ENCODE measurements around the gene CIT. TPM values are rescaled to one million over a fixed set of nuclear protein-coding genes. Genes with fewer than 3 reads are reported as not detected.
A peak's percentile ranks its signal among the peaks of the same experiment; 100 is the strongest.

The CIT gene
- total and polyA plus RNA-seq, 9 of the 15 experiments (the other 6 are each of a cell fraction or from before 2014, with no cell fraction given): 1.1 to 46.7 (median 21.3) TPM

DNA sequence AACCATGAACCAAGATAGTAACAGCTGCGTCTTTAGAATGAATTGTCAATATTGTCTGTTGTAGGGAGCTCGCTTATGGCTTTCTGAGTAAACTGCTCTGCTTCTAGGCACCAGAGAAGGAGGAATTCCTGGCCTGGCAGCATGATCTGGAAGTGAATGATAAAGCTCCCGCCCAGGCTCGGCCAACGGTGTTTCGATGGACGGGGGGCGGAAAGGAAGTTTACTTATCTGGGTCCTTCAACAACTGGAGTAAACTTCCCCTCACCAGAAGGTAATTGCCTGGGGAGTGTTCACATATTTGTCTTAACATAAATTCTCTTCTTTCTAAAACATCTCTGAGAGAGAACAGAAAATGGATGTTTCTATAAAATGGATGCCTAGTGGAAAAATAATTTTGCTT is 204.9 kb downstream of the CIT start (continued):
- TF ChIP-seq TEAD2 (tag; IDR thresholded peaks at IDR 0.05) (no peak), ESRRA (IDR thresholded peaks at IDR 0.05; ENCODE audit: borderline replicate concordance, low read depth) (no peak), ZNF589 (CRISPR knock-in tag; IDR thresholded peaks at IDR 0.05; ENCODE audit: low read depth) (no peak), NR2C1 (IDR thresholded peaks at IDR 0.05) (peak; percentile 40), NR2C1 (tag; IDR thresholded peaks at IDR 0.05) (peak; percentile 63; the same call in 1 of the 2 replicates), XRCC4 (IDR thresholded peaks at IDR 0.05; ENCODE audit: extremely low read depth, insufficient read depth, insufficient read length) (no peak), CREB5 (CRISPR knock-in tag; IDR thresholded peaks at IDR 0.05) (no peak), UBTF (IDR thresholded peaks at IDR 0.05; ENCODE audit: borderline replicate concordance in 1 of 2, low read depth in 2 of 2, low read length in 2 of 2) (0 out of 4 replicates have a peak, but pooled peaks of 1 of the 2 experiments have one; percentile 36), ZC3H11A (IDR thresholded peaks at IDR 0.05; ENCODE audit: low read depth, low read length) (no peak), EP300 (IDR thresholded peaks at IDR 0.05; ENCODE audit: low read length) (peak; percentile 93), ATF6 (CRISPR knock-in tag; IDR thresholded peaks at IDR 0.05) (no peak), GABPA (tag; conservative IDR thresholded peaks at IDR 0.05; ENCODE audit: low read depth) (peak; percentile 55), BCL6 (CRISPR knock-in tag; IDR thresholded peaks at IDR 0.05) (no peak), COPS2 (conservative IDR thresholded peaks at IDR 0.05) (no peak), SIRT6 (IDR thresholded peaks at IDR 0.05; ENCODE audit: low read depth, low read length) (no peak), CBX3 (IDR thresholded peaks at IDR 0.05; ENCODE audit: borderline replicate concordance in 1 of 2, low read length in 2 of 2) (no peak), HNRNPH1 (optimal IDR thresholded peaks at IDR 0.05; ENCODE audit: low read depth, low read length) (no peak), ZNF280A (IDR thresholded peaks at IDR 0.05; ENCODE audit: low read depth, partially characterized antibody) (no peak), STAT5A (IDR thresholded peaks at IDR 0.05; ENCODE audit: borderline replicate concordance, low read length) (no peak), SMAD2 (IDR thresholded peaks at IDR 0.05; ENCODE audit: low read depth, low read length) (no peak)
- TF ChIP-seq, protein P1, sequence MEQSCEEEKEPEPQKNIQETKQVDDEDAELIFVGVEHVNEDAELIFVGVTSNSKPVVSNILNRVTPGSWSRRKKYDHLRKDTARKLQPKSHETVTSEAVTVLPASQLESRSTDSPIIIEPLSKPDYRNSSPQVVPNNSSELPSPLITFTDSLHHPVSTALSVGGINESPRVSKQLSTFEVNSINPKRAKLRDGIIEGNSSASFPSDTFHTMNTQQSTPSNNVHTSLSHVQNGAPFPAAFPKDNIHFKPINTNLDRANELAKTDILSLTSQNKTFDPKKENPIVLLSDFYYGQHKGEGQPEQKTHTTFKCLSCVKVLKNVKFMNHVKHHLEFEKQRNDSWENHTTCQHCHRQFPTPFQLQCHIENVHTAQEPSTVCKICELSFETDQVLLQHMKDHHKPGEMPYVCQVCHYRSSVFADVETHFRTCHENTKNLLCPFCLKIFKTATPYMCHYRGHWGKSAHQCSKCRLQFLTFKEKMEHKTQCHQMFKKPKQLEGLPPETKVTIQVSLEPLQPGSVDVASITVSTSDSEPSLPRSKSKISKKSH (CRISPR knock-in tag; IDR thresholded peaks at IDR 0.05): no peak

Measured in K562 (cell line).